ENCODE results near the gene ELFN2. TPM values are rescaled to one million over a fixed set of nuclear protein-coding genes. Genes with fewer than 3 reads are reported as not detected.

Gene ELFN2
- total RNA-seq, 3 donors from 2014 or later: not detected

- H3K36me3 ChIP-seq: no peaks in the 10 kb centered on the region
- no peak for DNase-seq (ENCODE audit: low spot score in 2 of 2)
- TF ChIP-seq POLR2A (IDR thresholded peaks at IDR 0.05) (no peak), CTCF (IDR thresholded peaks at IDR 0.05) (no peak), POLR2AphosphoS5 (IDR thresholded peaks at IDR 0.05) (no peak)
- H3K4me3 ChIP-seq: peak overlapping the region in 2 of 3 donors; percentile 40 to 62
- intact Hi-C loops (cut with DNase I; ENCODE audit: low total_unique reads): no loop called here
- H3K27ac ChIP-seq: no peak overlapping the region
- peaks cover 5 to 8% of the 10 kb centered on the region in 2 donors for H3K4me1 ChIP-seq
- H3K9me3 ChIP-seq: no peaks in the 10 kb centered on the region
- H3K27me3 ChIP-seq: peaks cover 0 to 78% of the 10 kb centered on the region in 2 donors
Measured at GRCh38 chr22:37419370-37419968, 7.8 kb downstream of the ELFN2 start.

- no peak for TF ChIP-seq CTCF (IDR thresholded peaks at IDR 0.05)
- TF ChIP-seq POLR2AphosphoS5 (IDR thresholded peaks at IDR 0.05): no peak
- TF ChIP-seq POLR2A (IDR thresholded peaks at IDR 0.05): no peak
Measured at GRCh38 chr22:37418627-37419369, 8.5 kb downstream of the ELFN2 start.

GRCh38 chr22:37417677-37418348, 9.5 kb downstream of the ELFN2 start:
- H3K36me3 ChIP-seq: no peaks in the 10 kb centered on the region
- no peaks in the 10 kb centered on the region for H3K9me3 ChIP-seq
- no peak for DNase-seq (ENCODE audit: low spot score in 2 of 2)
- H3K4me1 ChIP-seq: peaks cover 5 to 8% of the 10 kb centered on the region in 2 donors
- TF ChIP-seq POLR2AphosphoS5 (IDR thresholded peaks at IDR 0.05): no peak
- no peak for TF ChIP-seq POLR2A (IDR thresholded peaks at IDR 0.05)
- H3K4me3 ChIP-seq: no peak overlapping the region
- no peak overlapping the region for H3K27ac ChIP-seq
- intact Hi-C loops (cut with DNase I; ENCODE audit: low total_unique reads): no loop called here
- H3K27me3 ChIP-seq: peaks cover 0 to 62% of the 10 kb centered on the region in 2 donors

More at GRCh38 chr22:37418627-37419369, 8.5 kb downstream of the ELFN2 start:
- Histone ChIP-seq H3K4me3 (no peak overlapping the region), H3K27me3 (peaks cover 0 to 71% of the 10 kb centered on the region in 2 donors), H3K36me3 (no peaks in the 10 kb centered on the region), H3K27ac (no peak overlapping the region), H3K9me3 (no peaks in the 10 kb centered on the region), H3K4me1 (peaks cover 5 to 8% of the 10 kb centered on the region in 2 donors)
- intact Hi-C loops (cut with DNase I; ENCODE audit: low total_unique reads): no loop called here
- DNase-seq (ENCODE audit: low spot score in 2 of 2): no peak

- no peak for DNase-seq (ENCODE audit: low spot score in 2 of 2)
- Histone ChIP-seq H3K27ac (no peak overlapping the region), H3K4me3 (no peak overlapping the region), H3K27me3 (peaks cover 0 to 62% of the 10 kb centered on the region in 2 donors), H3K9me3 (no peaks in the 10 kb centered on the region), H3K4me1 (peaks cover 5 to 8% of the 10 kb centered on the region in 2 donors), H3K36me3 (no peaks in the 10 kb centered on the region)
- intact Hi-C loops (cut with DNase I; ENCODE audit: low total_unique reads): no loop called here
- TF ChIP-seq POLR2AphosphoS5 (IDR thresholded peaks at IDR 0.05) (no peak), POLR2A (IDR thresholded peaks at IDR 0.05) (no peak), CTCF (IDR thresholded peaks at IDR 0.05) (no peak)
Measured at GRCh38 chr22:37417264-37417663, 10.0 kb downstream of the ELFN2 start.

GRCh38 chr22:37416827-37417226, 10.5 kb downstream of the ELFN2 start:
- TF ChIP-seq POLR2AphosphoS5 (IDR thresholded peaks at IDR 0.05): no peak
- no peak for TF ChIP-seq POLR2A (IDR thresholded peaks at IDR 0.05)
- TF ChIP-seq CTCF (IDR thresholded peaks at IDR 0.05): no peak
- H3K9me3 ChIP-seq: no peaks in the 10 kb centered on the region
- no peak overlapping the region for H3K27ac ChIP-seq
- H3K27me3 ChIP-seq: peaks cover 0 to 60% of the 10 kb centered on the region in 2 donors
- H3K4me3 ChIP-seq: no peak overlapping the region
- no peaks in the 10 kb centered on the region for H3K36me3 ChIP-seq
- intact Hi-C loops (cut with DNase I; ENCODE audit: low total_unique reads): no loop called here
- peaks cover 5 to 8% of the 10 kb centered on the region in 2 donors for H3K4me1 ChIP-seq
- no peak for DNase-seq (ENCODE audit: low spot score in 2 of 2)

Measured in breast epithelium (tissue), 4 donors.